Right ventricle myocardium inferior (tissue), 1 donor: ENCODE measurements around the gene ADA. TPM values are rescaled to one million over a fixed set of nuclear protein-coding genes. Genes with fewer than 3 reads are reported as not detected.
"Not testable (repeated sequence)": the region's sequence is repeated elsewhere in the genome, so short reads cannot be mapped to it uniquely, and the experiment has no call there.

Experiments
- ATAC-seq: fragments of 200-7000 bp; cut with Tn5 transposase; one replicate; pipeline ENCODE4 v1.9.1; 2020; ENCODE audit warnings: mild to moderate bottlenecking, moderate library complexity
- DNase-seq: peaks from one replicate; pipeline ENCODE4 v3.0.0; 2021; ENCODE audit errors: missing footprints
- intact Hi-C: fragments of 100-400 bp; cut with DNase I; formaldehyde crosslinking; loops from one replicate; pipeline ENCODE4 v1.11.0; 2022
- total RNA-seq: library from RNA; stranded (reverse); fragmentation: NEBNext Ultra II Directional; extraction: Animal tissue kit (Norgen Biotek cat#: 25700); gene quantifications from one replicate; pipeline ENCODE4 v1.2.1, GENCODE V29; 2021
- donor health status: DM: no; HTN: yes; CAD: no; lungs with severe emphysema.

ADA gene
- total RNA-seq, 1 donor from 2014 or later: 10.7 TPM

GRCh38 chr20:44596010-44596409 is 55.5 kb downstream of the ADA start:
- intact Hi-C loops: no loop called here
- ATAC-seq: no peak
- DNase-seq: no peak

DNA sequence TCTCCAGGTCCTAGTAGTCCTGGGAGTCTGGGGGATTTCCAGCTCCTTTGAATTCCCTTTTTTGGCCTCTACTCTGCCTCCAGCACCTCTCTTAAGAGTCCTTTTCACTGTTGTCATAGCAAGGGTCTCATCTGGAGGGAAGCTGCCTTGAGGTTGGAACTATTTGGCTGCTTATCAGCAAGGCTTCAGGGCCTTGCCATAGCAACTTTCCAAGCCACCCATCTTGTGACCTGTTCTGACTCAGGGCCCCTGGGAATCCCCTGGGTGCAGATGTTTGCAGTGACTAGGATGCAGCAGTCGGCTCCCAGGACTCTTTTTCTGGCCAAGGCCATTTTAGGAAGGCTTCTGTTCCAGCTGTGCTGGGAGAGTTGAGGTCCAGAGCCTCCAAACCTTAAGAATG is 56.8 kb downstream of the ADA start:
- no peak for DNase-seq
- intact Hi-C loops: no loop called here
- peak; percentile 42 for ATAC-seq

DNA sequence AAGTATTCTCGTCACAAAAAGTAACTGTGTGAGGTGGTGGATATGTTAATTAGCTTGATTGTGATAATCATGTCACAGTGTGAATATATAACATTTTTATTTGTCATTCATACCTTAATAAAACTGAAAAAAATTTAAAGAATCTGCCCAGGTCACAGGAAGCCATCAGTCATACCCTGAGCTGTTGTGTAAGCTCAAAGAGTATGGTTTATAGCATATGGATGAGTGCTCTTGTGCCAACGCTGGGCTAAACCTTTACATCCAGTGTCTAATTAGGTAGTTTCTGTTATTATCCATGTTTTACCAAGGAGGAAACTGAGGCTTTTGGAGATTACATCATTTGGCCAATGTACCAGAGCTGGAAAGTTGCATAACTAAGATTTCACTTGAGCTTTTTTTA is 57.7 kb downstream of the ADA start:
- ATAC-seq (no peak), DNase-seq (no peak)
- intact Hi-C loops: no loop called here

DNA sequence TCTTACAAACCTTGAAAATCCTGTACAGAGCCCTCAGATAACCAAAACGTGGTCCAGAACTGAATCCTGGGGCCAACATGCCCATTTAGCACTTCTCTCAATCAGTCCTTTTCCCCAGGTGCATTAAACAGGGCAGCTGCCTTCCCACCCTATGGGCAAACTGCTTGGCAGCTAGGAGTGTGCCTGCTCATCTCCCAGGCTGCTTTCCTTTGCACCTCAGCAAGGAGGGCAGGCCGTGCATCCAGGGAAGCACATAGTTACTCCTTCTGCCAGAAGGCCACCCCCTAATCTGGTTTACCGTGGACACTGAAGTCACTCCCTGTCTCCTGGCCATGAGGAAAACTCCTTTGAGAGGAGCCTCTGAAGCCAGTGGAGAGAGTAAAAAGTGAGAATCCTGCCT is 59.1 kb downstream of the ADA start:
- intact Hi-C loops: no loop called here
- DNase-seq (no peak), ATAC-seq (no peak)

DNA sequence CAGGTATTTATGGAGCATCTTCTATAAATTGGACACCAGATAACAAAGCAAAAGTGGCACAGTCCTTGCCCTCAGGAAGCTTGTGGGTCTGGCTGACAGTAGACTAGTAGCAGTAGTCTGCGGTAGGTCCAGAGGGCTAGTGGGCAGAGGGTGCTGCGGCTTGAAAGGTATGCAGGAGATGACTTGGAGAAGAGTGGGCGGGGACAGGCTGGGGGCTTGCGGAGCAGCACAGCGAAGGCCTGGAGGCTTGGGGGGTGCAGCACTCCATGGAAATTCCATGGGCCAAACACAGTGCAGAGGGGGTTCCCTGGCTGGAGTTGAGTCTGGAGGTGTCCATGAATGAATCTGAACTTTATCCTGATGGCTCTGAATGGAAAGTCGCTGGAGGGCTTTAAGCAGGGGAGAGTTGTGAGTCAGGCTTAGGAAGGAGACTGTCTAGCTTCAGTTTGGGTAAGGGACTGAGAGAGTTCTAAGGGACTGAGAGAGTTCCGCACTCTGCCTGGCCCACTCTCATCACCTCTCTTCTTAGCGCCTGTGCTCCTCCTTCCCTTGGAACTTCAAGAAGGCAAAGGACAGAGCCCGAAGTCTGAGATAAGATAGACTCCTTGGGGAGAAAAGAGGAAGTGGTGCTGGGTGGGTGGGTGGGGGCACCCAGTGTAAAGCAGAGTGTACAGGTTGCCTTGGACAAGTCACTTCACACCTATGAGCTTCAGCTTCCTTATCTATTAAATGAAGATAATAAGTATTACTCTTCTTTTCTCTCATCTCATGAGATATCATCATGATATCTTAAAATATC is 60.3 kb downstream of the ADA start:
- ATAC-seq (no peak), DNase-seq (no peak)
- intact Hi-C loops: no loop called here

DNA sequence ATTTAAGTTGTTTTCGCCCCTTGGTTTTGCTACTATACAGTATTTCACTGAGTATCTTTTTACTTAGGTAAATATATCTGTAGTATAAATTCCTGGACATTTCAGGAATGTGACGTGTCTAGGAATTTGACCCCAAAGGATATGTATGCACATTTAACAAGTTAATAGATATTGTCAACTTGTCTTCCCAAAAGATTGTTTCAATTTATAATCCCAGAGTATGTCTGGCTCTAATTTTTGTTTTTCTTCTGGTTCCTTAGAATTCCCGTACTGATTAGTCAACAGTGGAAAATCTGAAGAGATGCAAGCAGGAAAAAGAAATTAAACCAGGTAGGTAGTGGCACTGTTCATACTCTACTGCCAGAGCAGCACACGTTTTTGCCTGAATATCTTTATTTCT is 62.0 kb downstream of the ADA start:
- ATAC-seq (no peak), DNase-seq (no peak)
- intact Hi-C loops: no loop called here

GRCh38 chr20:44588321-44588720 is 63.2 kb downstream of the ADA start:
- intact Hi-C loops, DNase-seq, ATAC-seq: not testable (repeated sequence)

DNA sequence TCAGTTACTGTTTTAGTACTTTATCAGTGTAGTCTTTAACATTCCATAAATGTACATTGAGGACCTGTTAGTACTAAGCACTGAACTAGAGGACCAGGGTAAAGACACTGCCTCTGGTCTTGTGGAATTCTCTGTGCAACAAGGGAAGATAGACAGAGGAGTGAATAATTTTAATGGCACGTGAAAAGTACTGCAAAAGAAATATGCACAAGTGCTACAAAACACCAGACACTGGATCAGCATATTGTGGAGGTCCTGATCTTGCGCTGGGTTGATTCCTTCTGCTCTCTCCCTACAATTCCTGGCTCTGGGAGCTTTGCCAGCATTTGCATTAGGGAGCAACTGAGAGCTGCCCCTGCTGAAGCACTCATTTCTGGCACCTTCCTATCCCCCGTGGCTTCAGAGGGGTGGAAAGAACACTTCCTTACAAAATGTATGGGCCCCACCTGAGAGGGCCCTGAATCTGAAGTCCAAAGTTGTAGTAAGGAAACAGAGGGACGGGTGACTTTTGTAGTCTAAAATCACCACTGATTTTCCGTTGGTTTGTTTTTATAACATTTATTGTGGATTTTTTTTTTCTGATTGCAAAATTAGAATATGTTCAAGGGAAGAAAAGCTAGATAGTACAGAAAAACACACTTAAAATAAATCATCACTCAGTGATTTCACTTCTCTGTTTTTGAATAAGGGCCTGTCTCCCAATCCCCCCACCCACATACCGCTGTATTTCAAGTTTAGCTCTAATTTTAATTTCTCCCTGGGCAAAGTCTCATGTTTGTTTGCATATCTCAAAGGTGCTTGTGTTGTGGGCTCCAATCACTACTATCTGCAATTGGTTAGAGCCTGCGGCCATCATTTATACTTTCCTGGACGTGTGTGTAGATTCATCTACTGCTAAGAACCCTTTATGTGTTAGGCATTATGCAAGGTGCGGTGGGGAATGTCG is 64.2 kb downstream of the ADA start:
- ATAC-seq (no peak), DNase-seq (no peak)
- intact Hi-C loops: no loop called here

DNA sequence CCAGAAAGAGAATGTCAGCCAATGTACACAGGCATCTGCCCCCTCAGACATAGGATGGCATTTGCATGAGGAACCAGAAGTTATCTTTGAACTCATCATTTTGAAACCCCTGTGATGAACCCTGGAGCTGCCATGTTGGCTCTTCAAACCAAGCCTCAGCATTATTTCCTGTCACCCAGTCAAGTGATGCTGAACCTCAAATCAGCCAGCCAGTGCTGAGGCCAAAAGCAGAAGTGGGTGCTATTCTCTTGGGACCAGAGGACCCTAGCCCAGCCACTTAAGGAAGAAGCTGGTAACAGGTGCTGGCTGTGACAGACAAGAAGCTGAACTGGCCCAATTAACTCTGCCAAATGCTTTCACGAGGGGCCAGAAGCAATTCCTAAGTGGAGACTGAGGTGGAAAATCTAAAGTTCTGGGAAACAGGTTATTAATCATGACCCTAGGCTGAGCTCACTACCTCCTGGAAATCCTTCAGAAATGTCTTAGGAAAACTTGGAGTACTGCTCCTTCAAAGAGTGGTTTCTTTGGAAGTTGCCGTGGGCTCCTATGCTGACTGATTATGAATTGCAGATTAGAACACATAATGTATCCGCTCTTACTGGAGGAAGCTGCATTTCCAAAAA is 65.1 kb downstream of the ADA start:
- intact Hi-C loops: no loop called here
- ATAC-seq: no peak
- DNase-seq: no peak

DNA sequence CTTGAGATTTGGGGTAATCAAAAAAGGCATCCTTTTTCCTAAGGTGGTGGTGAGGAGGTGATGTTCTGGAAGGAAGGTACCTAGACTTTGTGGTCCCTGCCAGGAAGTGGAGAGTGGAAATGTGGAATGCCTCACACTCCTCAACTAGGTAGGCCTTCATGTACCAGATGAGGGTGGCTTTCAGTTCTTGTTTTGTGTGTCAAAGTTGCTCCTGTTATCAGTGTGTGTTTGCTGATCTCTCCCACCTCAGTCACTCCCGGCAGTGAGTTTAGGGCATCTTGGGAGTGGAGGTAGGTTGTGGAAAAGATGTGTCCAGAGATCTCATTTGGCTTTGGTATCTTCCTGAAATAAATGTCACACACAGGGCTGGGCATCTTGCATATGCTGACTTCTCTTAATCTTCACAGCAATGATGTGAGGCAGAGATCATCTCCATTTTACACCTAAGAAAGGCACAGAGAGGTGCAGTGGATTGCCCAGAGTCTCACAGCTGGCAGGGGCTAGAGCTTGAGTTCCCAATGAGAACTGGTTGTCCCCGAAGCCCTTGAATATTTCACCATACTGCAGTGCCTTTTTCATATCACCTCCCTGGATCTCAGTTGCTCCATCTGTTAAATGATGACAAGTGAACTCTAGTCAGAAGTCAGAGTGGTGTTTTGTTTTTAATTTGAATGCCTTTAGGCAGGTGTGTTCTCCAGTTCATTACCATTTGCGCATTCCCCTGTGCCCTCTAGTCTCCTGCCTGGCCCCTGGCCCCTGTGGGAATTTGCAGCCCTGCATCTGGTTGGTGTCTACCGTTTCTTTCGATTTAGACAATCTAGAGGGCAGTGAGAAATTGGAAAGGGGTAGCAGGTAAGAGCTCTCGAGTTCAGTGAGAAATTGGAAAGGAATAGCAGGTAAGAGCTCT is 66.2 kb downstream of the ADA start:
- no peak for DNase-seq
- intact Hi-C loops: no loop called here
- no peak for ATAC-seq

GRCh38 chr20:44584162-44584561 is 67.3 kb downstream of the ADA start:
- intact Hi-C loops: no loop called here
- DNase-seq (no peak), ATAC-seq (no peak)

DNA sequence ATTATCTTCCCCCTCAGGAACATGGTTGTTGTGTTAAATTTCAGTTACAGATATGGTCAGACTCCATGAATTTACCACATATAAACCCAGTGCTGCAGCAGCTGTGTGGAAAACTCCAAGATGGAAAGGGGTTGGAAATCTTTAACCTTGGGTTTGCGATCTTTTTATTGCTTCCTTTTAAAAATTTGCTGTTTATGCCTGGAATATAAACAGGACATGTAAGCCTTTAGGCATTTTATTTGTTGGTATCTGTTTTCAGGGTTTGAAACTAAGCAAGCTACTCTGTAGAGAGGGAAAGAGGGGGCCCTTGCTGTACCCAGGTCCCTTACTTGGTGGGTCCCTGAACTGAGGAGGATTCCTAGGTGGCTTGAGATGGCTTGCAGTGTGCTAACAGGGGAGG is 68.3 kb downstream of the ADA start:
- ATAC-seq (no peak), DNase-seq (no peak)
- intact Hi-C loops: loop anchor here (2.0 kb wide), 1 partner anchor 16 kb away; no protein-coding TSS in a partner anchor

- ATAC-seq: peak; percentile 87
- DNase-seq: no peak
- intact Hi-C loops: loop anchor here (2.0 kb wide), 1 partner anchor 16 kb away; no protein-coding TSS in a partner anchor
These were observed 69.0 kb downstream of the ADA start, which contains the start of gene PKIG for GRCh38 chr20:44582311-44583025. PKIG (plus strand) TSS chr20:44582579; CDS start chr20:44614557, 31,978 bp downstream.

DNA sequence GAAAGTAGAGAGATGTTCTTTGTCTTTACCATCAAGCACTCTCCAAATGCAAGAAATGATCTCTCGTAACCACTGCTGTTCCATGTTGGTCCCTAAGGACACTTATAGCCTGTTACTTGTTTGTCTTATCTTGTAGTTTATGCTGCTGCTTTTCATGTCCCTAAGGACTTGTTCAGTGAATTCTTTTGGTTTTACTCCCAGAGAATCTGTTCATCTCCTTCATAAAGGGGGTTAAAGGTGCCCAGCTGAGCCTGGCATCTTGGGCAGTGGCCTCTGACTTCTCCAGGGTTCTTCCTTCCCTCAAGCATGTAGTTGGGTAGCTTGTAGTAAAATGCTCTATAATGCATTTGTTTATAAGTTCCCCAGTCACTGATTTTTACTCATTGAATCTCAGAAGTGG is 70.0 kb downstream of the ADA start:
- ATAC-seq: no peak
- no peak for DNase-seq
- intact Hi-C loops: no loop called here

- intact Hi-C loops: no loop called here
- DNase-seq (no peak), ATAC-seq (no peak)
These were observed 70.8 kb downstream of the ADA start for GRCh38 chr20:44580581-44581268.

- DNase-seq: no peak
- intact Hi-C loops: no loop called here
- ATAC-seq: no peak
These were observed 72.0 kb downstream of the ADA start for GRCh38 chr20:44579313-44580081.
